Left forelimb (tissue), 1 donor: Measurements from ENCODE around the gene PAOX.
A peak's percentile ranks its signal among the peaks of the same experiment; 100 is the strongest.
"Not testable (repeated sequence)": the region's sequence is repeated elsewhere in the genome, so short reads cannot be mapped to it uniquely, and the experiment has no call there.

ENCODE experiments used
- DNase-seq: peaks from one replicate; pipeline ENCODE4 v3.0.0-alpha.2; 2018; ENCODE audit warnings: low spot score

PAOX gene

DNA sequence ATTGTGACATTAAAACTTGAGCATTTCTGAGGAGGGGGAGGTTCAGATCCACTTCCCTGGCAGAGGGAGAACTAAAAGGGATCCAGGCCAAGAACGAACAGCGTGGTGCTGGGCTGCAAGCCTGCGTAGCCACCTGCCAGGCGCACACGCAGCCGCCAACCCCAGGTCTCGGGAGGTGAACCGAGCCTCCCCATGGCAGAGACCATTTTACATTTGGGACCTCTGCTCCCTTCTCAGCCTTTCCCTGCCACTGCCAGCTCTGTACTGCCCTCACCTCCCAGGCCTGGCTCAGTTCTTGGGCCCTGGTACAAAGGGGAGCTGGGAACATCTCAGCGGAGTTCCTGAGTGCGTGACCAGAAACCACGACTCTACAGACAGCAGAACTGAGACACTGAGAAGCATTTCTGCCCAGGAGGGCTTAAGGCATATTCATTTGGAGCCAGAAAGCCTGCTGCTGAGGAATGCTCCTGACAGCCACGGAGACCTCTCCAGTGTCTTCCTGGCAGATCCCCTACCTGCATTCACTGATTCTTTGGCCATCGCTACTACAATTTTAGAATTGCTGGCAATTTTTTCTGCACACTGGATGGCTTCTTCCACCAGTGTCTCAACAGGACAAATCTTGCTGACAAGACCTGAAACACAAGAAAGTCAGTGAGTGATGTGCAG, 13.5 kb upstream of the PAOX start:
- no peak for DNase-seq

DNA sequence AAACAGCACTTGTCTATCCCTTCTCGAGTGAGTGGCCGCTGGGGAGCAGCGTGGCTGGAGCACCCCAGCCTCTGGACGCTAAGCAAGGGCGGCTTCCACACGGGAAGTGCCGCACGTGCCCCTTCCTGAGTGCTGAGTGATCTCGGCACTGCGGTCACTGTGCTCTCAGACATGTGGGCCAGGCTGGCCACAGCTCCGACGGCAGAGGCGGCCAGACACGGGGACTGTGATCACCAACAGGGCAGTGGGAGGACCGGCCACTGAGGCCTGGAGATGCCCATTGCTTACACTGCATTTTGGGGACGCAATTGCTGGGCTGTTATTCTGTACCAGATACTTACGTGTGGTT, 13.0 kb upstream of the PAOX start:
- DNase-seq, result no peak

- DNase-seq, result no peak
Measured at GRCh38 chr10:133366751-133367150, 12.3 kb upstream of the PAOX start.

DNA sequence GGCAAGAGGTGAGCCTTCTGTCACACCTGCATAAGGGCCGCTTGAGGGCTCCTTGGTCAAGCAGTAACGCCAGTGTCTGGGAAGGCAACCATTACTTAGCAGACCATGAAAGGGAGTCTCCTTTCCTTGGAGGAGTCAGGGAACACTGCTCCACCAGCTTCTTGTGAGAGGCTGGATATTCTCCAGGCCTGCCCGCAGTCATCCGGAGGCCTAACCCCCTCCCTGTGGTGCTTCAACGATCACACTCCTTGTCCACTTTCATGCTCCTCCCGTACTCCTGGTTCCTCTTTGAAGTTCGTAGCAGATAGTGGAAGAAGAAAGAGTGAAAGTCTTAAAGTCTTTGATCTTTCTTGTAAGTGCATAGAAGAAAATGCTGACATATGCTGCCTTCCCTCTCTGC, 11.6 kb upstream of the PAOX start:
- not testable (repeated sequence) for DNase-seq

GRCh38 chr10:133368153-133368552, 10.9 kb upstream of the PAOX start:
- DNase-seq, result no peak

GRCh38 chr10:133370030-133370786, 8.9 kb upstream of the PAOX start:
- DNase-seq, result no peak

DNA sequence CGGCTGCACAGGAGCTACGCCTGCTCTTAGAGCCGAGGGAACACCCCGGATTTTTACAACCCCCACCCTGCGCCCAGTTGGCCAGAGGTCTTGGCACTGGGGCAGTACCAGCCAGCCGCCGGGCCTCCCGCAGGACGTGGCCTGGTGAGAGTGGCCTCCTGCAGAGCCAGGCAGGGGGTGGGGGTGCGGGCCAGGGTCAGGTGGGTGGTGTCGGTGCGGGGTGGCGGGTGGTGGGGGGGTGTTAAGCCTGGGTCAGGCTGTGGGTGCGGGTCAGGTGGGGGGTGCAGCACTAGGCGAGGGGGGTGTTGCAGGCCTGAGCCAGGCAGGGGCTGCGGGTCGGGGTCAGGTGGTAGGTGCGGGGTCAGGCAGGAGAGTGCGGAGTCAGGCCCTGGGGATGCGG, 6.6 kb upstream of the PAOX start:
- no peak for DNase-seq

- peak; percentile 97 for DNase-seq
Measured at GRCh38 chr10:133373174-133374090, 5.6 kb upstream of the PAOX start, which contains the start of gene ECHS1. ECHS1 (minus strand) TSS chr10:133373354; CDS start chr10:133373333, 21 bp downstream.

GRCh38 chr10:133375357-133376115, 3.5 kb upstream of the PAOX start:
- no peak for DNase-seq

- not testable (repeated sequence) for DNase-seq
Measured at GRCh38 chr10:133376183-133376582, 2.9 kb upstream of the PAOX start.

GRCh38 chr10:133377025-133377817, 1.8 kb upstream of the PAOX start:
- no peak for DNase-seq

- no peak for DNase-seq
Measured at GRCh38 chr10:133377818-133378250, 1.2 kb upstream of the PAOX start.

DNA sequence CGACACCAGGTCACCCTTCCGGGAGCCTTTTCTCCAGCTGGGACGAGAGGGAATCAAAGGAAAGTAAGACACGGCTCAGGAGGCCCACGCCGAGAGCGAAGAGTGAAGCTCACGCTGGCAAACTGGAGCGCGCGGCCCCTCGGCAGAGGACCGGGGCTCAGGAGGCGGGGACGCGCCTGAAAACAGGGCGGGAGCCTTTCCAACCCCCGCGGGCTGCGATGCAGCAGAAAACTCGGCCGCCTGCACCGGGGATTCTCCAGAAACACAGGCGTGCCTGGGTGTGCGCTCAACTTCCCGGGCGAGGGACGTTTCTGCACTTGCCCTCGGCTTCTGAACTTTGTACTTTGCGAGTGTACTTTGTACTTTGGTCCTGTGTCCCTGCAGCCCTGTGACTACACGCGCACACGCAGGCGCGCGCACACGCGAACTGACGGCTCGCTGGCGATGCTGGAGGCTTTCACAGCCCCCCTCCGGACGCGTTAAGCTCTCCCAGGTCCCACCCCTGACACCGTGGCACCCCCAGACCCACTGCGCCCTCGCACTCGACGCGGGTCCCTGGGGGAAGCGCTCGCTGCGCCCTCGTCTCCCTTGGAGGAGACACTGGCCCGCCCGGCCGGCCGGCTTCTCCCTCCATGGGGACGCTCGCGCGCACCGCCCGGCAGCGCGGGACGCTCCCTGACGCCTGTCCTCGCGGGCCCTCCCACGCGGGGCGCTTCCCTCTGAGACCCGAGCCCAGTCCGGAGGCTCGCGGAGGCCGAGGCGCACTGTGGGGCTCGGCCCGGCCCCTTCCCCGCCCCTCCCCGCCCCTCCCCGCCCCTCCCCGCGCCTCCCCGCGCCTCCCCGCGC, 588 bp upstream of the PAOX start:
- peak; percentile 81 for DNase-seq

GRCh38 chr10:133379801-133380666, 972 bp downstream of the PAOX start:
- DNase-seq, result no peak

DNA sequence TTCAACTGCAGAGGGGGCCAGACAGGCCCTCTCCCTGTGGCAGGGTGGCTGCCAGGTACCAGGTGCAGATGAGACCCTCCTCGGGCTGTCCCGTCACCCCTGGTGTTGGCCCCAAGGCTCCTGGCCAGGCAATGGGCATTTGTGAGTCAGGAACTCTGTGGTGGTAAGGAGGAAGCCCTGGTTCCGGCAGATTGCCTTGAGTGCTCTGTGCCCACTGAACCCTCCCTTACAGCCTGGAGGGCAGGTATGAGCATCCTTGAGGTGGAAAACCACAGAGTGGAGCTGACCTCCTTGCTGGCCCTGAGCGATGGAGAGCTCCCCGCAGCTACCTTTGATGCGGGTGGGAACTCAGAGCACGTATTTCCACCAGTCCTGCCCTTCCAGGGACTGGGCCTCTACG, 2.0 kb downstream of the PAOX start:
- no peak for DNase-seq

DNA sequence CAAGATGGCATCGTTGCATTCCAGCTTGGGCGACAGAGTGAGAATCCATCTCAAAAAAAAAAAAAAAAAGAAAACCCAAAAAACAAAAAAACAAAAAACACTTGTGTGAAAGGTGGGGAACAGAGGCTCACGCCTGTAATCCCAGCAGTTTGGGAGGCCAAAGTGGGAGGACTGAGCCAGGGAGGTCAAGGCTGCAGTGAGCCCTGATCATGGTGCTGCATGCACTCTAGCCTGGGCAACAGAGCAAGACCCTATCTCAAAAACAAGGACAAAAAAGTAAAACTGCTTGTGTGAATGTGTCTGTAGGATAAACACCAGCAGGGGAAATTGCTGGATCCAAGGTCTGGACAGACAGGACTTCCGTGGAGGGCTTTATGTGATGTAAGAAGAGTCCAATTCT, 4.5 kb downstream of the PAOX start:
- DNase-seq, result no peak

DNA sequence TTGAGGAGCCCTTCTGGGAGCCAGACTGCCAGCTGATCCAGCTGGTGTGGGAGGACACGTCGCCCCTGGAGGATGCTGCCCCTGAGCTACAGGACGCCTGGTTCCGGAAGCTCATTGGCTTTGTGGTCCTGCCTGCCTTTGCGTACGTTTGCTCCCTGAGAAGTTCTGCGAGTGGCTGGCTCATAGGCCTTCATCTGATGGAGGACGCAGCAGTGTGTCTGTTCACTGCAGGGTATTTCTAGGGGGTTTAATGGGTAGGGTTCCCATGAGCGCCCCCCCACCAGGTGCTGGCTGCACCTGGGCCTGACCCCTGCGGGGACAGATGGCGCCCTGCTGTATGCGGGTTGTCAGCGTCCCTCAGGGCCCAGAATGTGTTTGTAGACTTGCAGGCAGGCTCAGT, 5.0 kb downstream of the PAOX start:
- no peak for DNase-seq

- DNase-seq, result no peak
Measured at GRCh38 chr10:133385214-133385613, 6.2 kb downstream of the PAOX start.

GRCh38 chr10:133386951-133387350, 7.9 kb downstream of the PAOX start:
- not testable (repeated sequence) for DNase-seq
